ENCODE measurements around the gene ALG6.
"Not testable (repeated sequence)": the region's sequence is repeated elsewhere in the genome, so short reads cannot be mapped to it uniquely, and the experiment has no call there.

ALG6 gene

GRCh38 chr1:63414691-63415365, 47.4 kb downstream of the ALG6 start:
- no peak for DNase-seq (ENCODE audit: low spot score)

- no peak for DNase-seq (ENCODE audit: low spot score)
Observed at GRCh38 chr1:63418101-63418500, 50.7 kb downstream of the ALG6 start.

- not testable (repeated sequence) for DNase-seq (ENCODE audit: low spot score)
Observed at GRCh38 chr1:63420746-63421145, 53.3 kb downstream of the ALG6 start.

GRCh38 chr1:63423649-63424048, 56.2 kb downstream of the ALG6 start:
- DNase-seq (ENCODE audit: low spot score) = no peak

- no peak for DNase-seq (ENCODE audit: low spot score)
Observed at GRCh38 chr1:63428815-63429214, 61.4 kb downstream of the ALG6 start.

GRCh38 chr1:63429281-63429680, 61.9 kb downstream of the ALG6 start:
- DNase-seq (ENCODE audit: low spot score) = no peak

GRCh38 chr1:63435161-63435560, 67.7 kb downstream of the ALG6 start:
- DNase-seq (ENCODE audit: low spot score) = no peak

GRCh38 chr1:63442141-63442475, 74.7 kb downstream of the ALG6 start:
- DNase-seq (ENCODE audit: low spot score) = no peak

GRCh38 chr1:63448731-63449246, 81.4 kb downstream of the ALG6 start:
- no peak for DNase-seq (ENCODE audit: low spot score)

GRCh38 chr1:63450416-63450815, 83.0 kb downstream of the ALG6 start:
- no peak for DNase-seq (ENCODE audit: low spot score)

- no peak for DNase-seq (ENCODE audit: low spot score)
Observed at GRCh38 chr1:63453232-63453631, 85.8 kb downstream of the ALG6 start.

- DNase-seq (ENCODE audit: low spot score) = no peak
Observed at GRCh38 chr1:63454269-63454668, 86.8 kb downstream of the ALG6 start.

GRCh38 chr1:63458750-63459149, 91.3 kb downstream of the ALG6 start:
- no peak for DNase-seq (ENCODE audit: low spot score)

- DNase-seq (ENCODE audit: low spot score) = no peak
Observed at GRCh38 chr1:63461661-63462230, 94.3 kb downstream of the ALG6 start.

GRCh38 chr1:63463248-63463647, 95.8 kb downstream of the ALG6 start:
- no peak for DNase-seq (ENCODE audit: low spot score)

- DNase-seq (ENCODE audit: low spot score) = no peak
Observed at GRCh38 chr1:63466181-63466580, 98.8 kb downstream of the ALG6 start.

GRCh38 chr1:63466759-63467158, 99.3 kb downstream of the ALG6 start:
- no peak for DNase-seq (ENCODE audit: low spot score)

- DNase-seq (ENCODE audit: low spot score) = not testable (repeated sequence)
Observed at GRCh38 chr1:63468683-63469082, 101.3 kb downstream of the ALG6 start.

- no peak for DNase-seq (ENCODE audit: low spot score)
Observed at GRCh38 chr1:63475761-63476160, 108.3 kb downstream of the ALG6 start.

- no peak for DNase-seq (ENCODE audit: low spot score)
Observed at GRCh38 chr1:63480057-63480456, 112.6 kb downstream of the ALG6 start.

- no peak for DNase-seq (ENCODE audit: low spot score)
Observed at GRCh38 chr1:63486629-63487028, 119.2 kb downstream of the ALG6 start.

- no peak for DNase-seq (ENCODE audit: low spot score)
Observed at GRCh38 chr1:63487336-63488065, 120.1 kb downstream of the ALG6 start.

Data from germinal center (tissue), 1 donor.